OCI-LY7 (cell line): ENCODE data around the gene BBX.

Experiments
- CTCF ChIP-seq: fragments of 200-600 bp; sonication (generic); conservative IDR thresholded peaks from 2 replicates; pipeline ENCODE4 v1.5.1; 2014; ENCODE audit warnings: mild to moderate bottlenecking, antibody characterized with exemption, low read length, moderate library complexity, mixed read lengths
- EZH2phosphoT487 ChIP-seq: fragments of 200-600 bp; sonication (generic); IDR thresholded peaks from 2 replicates; pipeline ENCODE4 v1.6.1; 2018; ENCODE audit warnings: low read depth, borderline replicate concordance, mild to moderate bottlenecking, mixed run types, antibody characterized with exemption, low read length, moderate library complexity, mixed read lengths

- TF ChIP-seq CTCF (no peak), EZH2phosphoT487 (no peak)
These were observed 310.3 kb downstream of the BBX start for GRCh38 chr3:107833043-107833442.
